ENCODE data around the gene ACTR1B. TPM values are rescaled to one million over a fixed set of nuclear protein-coding genes. Genes with fewer than 3 reads are reported as not detected.

The ACTR1B gene
- total RNA-seq, 4 donors from 2014 or later, result 31.5 to 84.8 (median 54.8) TPM

- no peak for TF ChIP-seq CTCF (IDR thresholded peaks at IDR 0.05; ENCODE audit: low read depth)
Observed at GRCh38 chr2:97645112-97645694, 18.6 kb downstream of the ACTR1B start.

- TF ChIP-seq CTCF (IDR thresholded peaks at IDR 0.05; ENCODE audit: low read depth), result no peak
Observed at GRCh38 chr2:97644023-97644717, 19.7 kb downstream of the ACTR1B start.

GRCh38 chr2:97617911-97618310 lies 45.9 kb downstream of the ACTR1B start:
- no peak for TF ChIP-seq CTCF (IDR thresholded peaks at IDR 0.05; ENCODE audit: low read depth)

Small RNAs within 50 kb of the gene (small RNA-seq; reads per million reads assigned to genes)
- not detected for gene RNU4-8P

Other genes with a start within 250 kb of the ACTR1B start
- 10 to 100 TPM; 22.7 to 88.7 (median 36.5) TPM for gene ANKRD36B, start 74.2 kb downstream of the ACTR1B start, total RNA-seq
- gene COX5B, start 18.0 kb downstream of the ACTR1B start, total RNA-seq, result 100 to 1,000 TPM; 279 to 513 (median 342) TPM
- gene C2orf92, start 5.7 kb upstream of the ACTR1B start, total RNA-seq, result 10 to 100 TPM in 2 of 4 donors, 1 to 10 TPM in 2; 8.6 to 23.7 (median 12.2) TPM
- gene ZAP70, start 49.5 kb upstream of the ACTR1B start, total RNA-seq, result 1 to 10 TPM; 2.3 to 3.3 (median 3.1) TPM

Measured in subcutaneous adipose tissue (tissue), 4 donors.